ENCODE data around the gene SPIN4.
"Not testable (repeated sequence)": the region's sequence is repeated elsewhere in the genome, so short reads cannot be mapped to it uniquely, and the experiment has no call there.

The SPIN4 gene

GRCh38 chrX:63350941-63351616 is at the start of gene SPIN4:
SPIN4 (minus strand) TSS chrX:63351332; CDS start chrX:63350819, 513 bp downstream.
- H3K27me3 Mint-ChIP-seq = no peaks in the 10 kb centered on the region
- intact Hi-C loops (cut with micrococcal nuclease) = loop anchor here (5.0 kb wide), 1 partner anchor 401 kb away; a partner anchor contains a TSS
- H3K9me3 Mint-ChIP-seq = no peaks in the 10 kb centered on the region
- peak within 1 kb of the TSS; percentile 91 for H3K4me3 Mint-ChIP-seq
- peak within 1 kb of the TSS; percentile 92 for H3K27ac Mint-ChIP-seq
- peaks cover 9% of the 10 kb centered on the region for H3K36me3 Mint-ChIP-seq (ENCODE audit: low read depth)
- peaks cover 24% of the 10 kb centered on the region for H3K4me1 Mint-ChIP-seq (ENCODE audit: low read depth)

GRCh38 chrX:63400340-63400739 is 49.2 kb upstream of the SPIN4 start:
- intact Hi-C loops (cut with micrococcal nuclease) = no loop called here
- H3K4me1 Mint-ChIP-seq (ENCODE audit: low read depth) = no peaks in the 10 kb centered on the region
- H3K27ac Mint-ChIP-seq = no peak overlapping the region
- no peaks in the 10 kb centered on the region for H3K27me3 Mint-ChIP-seq
- H3K9me3 Mint-ChIP-seq = peaks cover 11% of the 10 kb centered on the region
- H3K36me3 Mint-ChIP-seq (ENCODE audit: low read depth) = no peaks in the 10 kb centered on the region
- no peak overlapping the region for H3K4me3 Mint-ChIP-seq

GRCh38 chrX:63394872-63395271 is 43.7 kb upstream of the SPIN4 start:
- H3K27me3 Mint-ChIP-seq = no peaks in the 10 kb centered on the region
- H3K4me1 Mint-ChIP-seq (ENCODE audit: low read depth) = no peaks in the 10 kb centered on the region
- no peak overlapping the region for H3K4me3 Mint-ChIP-seq
- no peaks in the 10 kb centered on the region for H3K9me3 Mint-ChIP-seq
- H3K36me3 Mint-ChIP-seq (ENCODE audit: low read depth) = no peaks in the 10 kb centered on the region
- no peak overlapping the region for H3K27ac Mint-ChIP-seq
- intact Hi-C loops (cut with micrococcal nuclease) = no loop called here

- H3K27ac Mint-ChIP-seq; H3K27me3 Mint-ChIP-seq; intact Hi-C loops (cut with micrococcal nuclease); H3K4me1 Mint-ChIP-seq (ENCODE audit: low read depth); H3K4me3 Mint-ChIP-seq; H3K9me3 Mint-ChIP-seq; H3K36me3 Mint-ChIP-seq (ENCODE audit: low read depth): not testable (repeated sequence)
Measured at GRCh38 chrX:63393094-63393493, 42.0 kb upstream of the SPIN4 start.

- no peak overlapping the region for H3K27ac Mint-ChIP-seq
- intact Hi-C loops (cut with micrococcal nuclease) = no loop called here
- no peaks in the 10 kb centered on the region for H3K4me1 Mint-ChIP-seq (ENCODE audit: low read depth)
Measured at GRCh38 chrX:63387411-63387810, 36.3 kb upstream of the SPIN4 start.

GRCh38 chrX:63384263-63384662 is 33.1 kb upstream of the SPIN4 start:
- H3K27ac Mint-ChIP-seq; H3K4me3 Mint-ChIP-seq; H3K9me3 Mint-ChIP-seq; H3K36me3 Mint-ChIP-seq (ENCODE audit: low read depth); intact Hi-C loops (cut with micrococcal nuclease); H3K4me1 Mint-ChIP-seq (ENCODE audit: low read depth); H3K27me3 Mint-ChIP-seq: not testable (repeated sequence)

More at GRCh38 chrX:63387411-63387810, 36.3 kb upstream of the SPIN4 start:
- Mint-ChIP-seq H3K9me3 (no peaks in the 10 kb centered on the region), H3K27me3 (no peaks in the 10 kb centered on the region), H3K36me3 (ENCODE audit: low read depth) (no peaks in the 10 kb centered on the region), H3K4me3 (no peak overlapping the region)

GRCh38 chrX:63373012-63373411 is 21.9 kb upstream of the SPIN4 start:
- H3K27ac Mint-ChIP-seq; intact Hi-C loops (cut with micrococcal nuclease); H3K4me3 Mint-ChIP-seq; H3K9me3 Mint-ChIP-seq; H3K27me3 Mint-ChIP-seq; H3K36me3 Mint-ChIP-seq (ENCODE audit: low read depth); H3K4me1 Mint-ChIP-seq (ENCODE audit: low read depth): not testable (repeated sequence)

GRCh38 chrX:63367699-63368098 is 16.6 kb upstream of the SPIN4 start:
- H3K36me3 Mint-ChIP-seq (ENCODE audit: low read depth); intact Hi-C loops (cut with micrococcal nuclease); H3K27ac Mint-ChIP-seq; H3K27me3 Mint-ChIP-seq; H3K4me1 Mint-ChIP-seq (ENCODE audit: low read depth); H3K4me3 Mint-ChIP-seq: not testable (repeated sequence)
- peaks cover 18% of the 10 kb centered on the region for H3K9me3 Mint-ChIP-seq

GRCh38 chrX:63363788-63364187 is 12.7 kb upstream of the SPIN4 start:
- Mint-ChIP-seq H3K27me3 (no peaks in the 10 kb centered on the region), H3K27ac (no peak overlapping the region), H3K9me3 (peaks cover 18% of the 10 kb centered on the region), H3K36me3 (ENCODE audit: low read depth) (no peaks in the 10 kb centered on the region), H3K4me3 (no peak overlapping the region), H3K4me1 (ENCODE audit: low read depth) (no peaks in the 10 kb centered on the region)
- intact Hi-C loops (cut with micrococcal nuclease) = no loop called here

- intact Hi-C loops (cut with micrococcal nuclease) = no loop called here
- H3K27ac Mint-ChIP-seq = no peak overlapping the region
- H3K4me1 Mint-ChIP-seq (ENCODE audit: low read depth) = no peaks in the 10 kb centered on the region
- no peak overlapping the region for H3K4me3 Mint-ChIP-seq
- peaks cover 12% of the 10 kb centered on the region for H3K9me3 Mint-ChIP-seq
- no peaks in the 10 kb centered on the region for H3K36me3 Mint-ChIP-seq (ENCODE audit: low read depth)
- no peaks in the 10 kb centered on the region for H3K27me3 Mint-ChIP-seq
Measured at GRCh38 chrX:63361494-63361893, 10.4 kb upstream of the SPIN4 start.

GRCh38 chrX:63354484-63354883 is 3.4 kb upstream of the SPIN4 start:
- Mint-ChIP-seq H3K27ac (peak overlapping the region; percentile 57), H3K27me3 (no peaks in the 10 kb centered on the region), H3K4me3 (no peak overlapping the region), H3K36me3 (ENCODE audit: low read depth) (peaks cover 9% of the 10 kb centered on the region), H3K9me3 (no peaks in the 10 kb centered on the region), H3K4me1 (ENCODE audit: low read depth) (peaks cover 19% of the 10 kb centered on the region)
- intact Hi-C loops (cut with micrococcal nuclease) = loop anchor here (5.0 kb wide), 1 partner anchor 398 kb away; a partner anchor contains a TSS

- Mint-ChIP-seq H3K4me3 (peak overlapping the region; percentile 91), H3K27me3 (no peaks in the 10 kb centered on the region), H3K27ac (peak overlapping the region; percentile 92), H3K9me3 (no peaks in the 10 kb centered on the region), H3K4me1 (ENCODE audit: low read depth) (peaks cover 24% of the 10 kb centered on the region), H3K36me3 (ENCODE audit: low read depth) (peaks cover 9% of the 10 kb centered on the region)
- intact Hi-C loops (cut with micrococcal nuclease) = loop anchor here (5.0 kb wide), 1 partner anchor 402 kb away; a partner anchor contains a TSS
Measured at GRCh38 chrX:63350465-63350877, 661 bp downstream of the SPIN4 start.

GRCh38 chrX:63349307-63349706 is 1.8 kb downstream of the SPIN4 start:
- H3K36me3 Mint-ChIP-seq (ENCODE audit: low read depth) = peaks cover 9% of the 10 kb centered on the region
- intact Hi-C loops (cut with micrococcal nuclease) = loop anchor here (5.0 to 10.0 kb wide), 2 partner anchors 213 to 855 kb away; partner anchors contain the start of gene AMER1
- H3K9me3 Mint-ChIP-seq = no peaks in the 10 kb centered on the region
- no peaks in the 10 kb centered on the region for H3K27me3 Mint-ChIP-seq
- H3K4me3 Mint-ChIP-seq = peak overlapping the region; percentile 38
- peaks cover 24% of the 10 kb centered on the region for H3K4me1 Mint-ChIP-seq (ENCODE audit: low read depth)
- peak overlapping the region; percentile 49 for H3K27ac Mint-ChIP-seq

GRCh38 chrX:63330681-63331080 is 20.5 kb downstream of the SPIN4 start:
- H3K36me3 Mint-ChIP-seq (ENCODE audit: low read depth) = peaks cover 28% of the 10 kb centered on the region
- H3K9me3 Mint-ChIP-seq = peaks cover 20% of the 10 kb centered on the region
- H3K27me3 Mint-ChIP-seq = no peaks in the 10 kb centered on the region
- H3K4me3 Mint-ChIP-seq = no peak overlapping the region
- H3K4me1 Mint-ChIP-seq (ENCODE audit: low read depth) = peaks cover 15% of the 10 kb centered on the region
- intact Hi-C loops (cut with micrococcal nuclease) = no loop called here
- H3K27ac Mint-ChIP-seq = no peak overlapping the region

GRCh38 chrX:63327788-63328187 is 23.3 kb downstream of the SPIN4 start:
- peaks cover 12% of the 10 kb centered on the region for H3K9me3 Mint-ChIP-seq
- intact Hi-C loops (cut with micrococcal nuclease) = no loop called here
- no peaks in the 10 kb centered on the region for H3K27me3 Mint-ChIP-seq
- no peak overlapping the region for H3K4me3 Mint-ChIP-seq
- no peak overlapping the region for H3K27ac Mint-ChIP-seq
- peaks cover 14% of the 10 kb centered on the region for H3K36me3 Mint-ChIP-seq (ENCODE audit: low read depth)
- peaks cover 10% of the 10 kb centered on the region for H3K4me1 Mint-ChIP-seq (ENCODE audit: low read depth)
